ENCODE data around the gene JUND. TPM values are rescaled to one million over a fixed set of nuclear protein-coding genes. Genes with fewer than 3 reads are reported as not detected.

JUND gene
- total and polyA plus RNA-seq, 3 experiments from 2014 or later, result 174 to 327 (median 300) TPM

GRCh38 chr19:18282021-18282787 is 782 bp upstream of the JUND start:
- Histone ChIP-seq H3K36me3 (ENCODE audit: insufficient read depth, low read length) (peaks cover 14% of the 10 kb centered on the region), H3K4me3 (ENCODE audit: low read length) (peak overlapping the region; percentile 66), H3K27ac (ENCODE audit: low read depth, low read length) (peak overlapping the region; percentile 97), H3K9me3 (ENCODE audit: low read length) (no peaks in the 10 kb centered on the region), H3K27me3 (ENCODE audit: insufficient read depth, low read length, poor library complexity, severe bottlenecking) (no peaks in the 10 kb centered on the region), H3K4me1 (ENCODE audit: insufficient read depth, low read length) (peaks cover 41% of the 10 kb centered on the region)
- Mint-ChIP-seq H3K4me1 (peaks cover 45 to 61% (median 56%) of the 10 kb centered on the region in 3 donors), H3K27ac (peak overlapping the region; percentile 95 to 99 (median 97)), H3K9me3 (peaks cover 0 to 11% (median 7%) of the 10 kb centered on the region in 5 donors), H3K27me3 (peaks cover 0 to 37% of the 10 kb centered on the region in 2 donors), H3K4me3 (peak overlapping the region; percentile 79 to 98 (median 88)), H3K36me3 (peaks cover 7 to 31% (median 7%) of the 10 kb centered on the region in 3 donors)
- ChIA-PET CTCF (interaction anchor here (1.0 to 15.5 kb wide), 9 partner anchors 9 to 131 kb away, joined by 3 to 436 read pairs (median 64); partner anchors contain the start of genes LSM4 and PGPEP1), POLR2A (interaction anchor here (0.5 to 6.5 kb wide), 28 partner anchors 9 to 423 kb away, joined by 3 to 283 read pairs (median 6); partner anchors contain the start of genes KXD1, LSM4, MPV17L2 and PGPEP1)
- DNase-seq, result peak in 1 of 5 donors; percentile 46

GRCh38 chr19:18280247-18281081 is 958 bp downstream of the JUND start:
- Histone ChIP-seq H3K9me3 (ENCODE audit: low read length) (no peaks in the 10 kb centered on the region), H3K4me1 (ENCODE audit: insufficient read depth, low read length) (peaks cover 47% of the 10 kb centered on the region), H3K27ac (ENCODE audit: low read depth, low read length) (peak overlapping the region; percentile 100), H3K27me3 (ENCODE audit: insufficient read depth, low read length, poor library complexity, severe bottlenecking) (no peaks in the 10 kb centered on the region), H3K36me3 (ENCODE audit: insufficient read depth, low read length) (peaks cover 14% of the 10 kb centered on the region), H3K4me3 (ENCODE audit: low read length) (peak overlapping the region; percentile 98)
- H3K4me1 Mint-ChIP-seq, result peaks cover 39 to 56% (median 44%) of the 10 kb centered on the region in 3 donors
- H3K36me3 Mint-ChIP-seq, result peaks cover 7 to 39% (median 7%) of the 10 kb centered on the region in 3 donors
- ChIA-PET CTCF (interaction anchor here (0.9 to 15.5 kb wide), 22 partner anchors 8 to 226 kb away, joined by 3 to 436 read pairs (median 9); partner anchors contain the start of genes LSM4, MPV17L2, PGPEP1 and SSBP4), POLR2A (interaction anchor here (0.6 to 6.5 kb wide), 32 partner anchors 9 to 1384 kb away, joined by 3 to 283 read pairs (median 7); partner anchors contain the start of genes COPE, DDX49, ELL and KXD1)
- peaks cover 0 to 43% of the 10 kb centered on the region in 2 donors for H3K27me3 Mint-ChIP-seq
- DNase-seq, result peak; percentile 74 to 91 (median 88)
- H3K27ac Mint-ChIP-seq, result peak overlapping the region; percentile 93 to 99 (median 98)
- peak overlapping the region; percentile 89 to 98 (median 98) for H3K4me3 Mint-ChIP-seq
- peaks cover 0 to 11% (median 7%) of the 10 kb centered on the region in 5 donors for H3K9me3 Mint-ChIP-seq

GRCh38 chr19:18279516-18280246 is 1.7 kb downstream of the JUND start:
- peak overlapping the region; percentile 100 for H3K27ac ChIP-seq (ENCODE audit: low read depth, low read length)
- peaks cover 0 to 46% of the 10 kb centered on the region in 2 donors for H3K27me3 Mint-ChIP-seq
- H3K27ac Mint-ChIP-seq, result peak overlapping the region; percentile 90 to 99 (median 99)
- H3K4me3 ChIP-seq (ENCODE audit: low read length), result peak overlapping the region; percentile 98
- no peaks in the 10 kb centered on the region for H3K9me3 ChIP-seq (ENCODE audit: low read length)
- peak; percentile 81 to 95 (median 93) for DNase-seq
- H3K4me3 Mint-ChIP-seq, result peak overlapping the region; percentile 89 to 98 (median 98)
- H3K9me3 Mint-ChIP-seq, result peaks cover 0 to 11% (median 7%) of the 10 kb centered on the region in 5 donors
- no peaks in the 10 kb centered on the region for H3K27me3 ChIP-seq (ENCODE audit: insufficient read depth, low read length, poor library complexity, severe bottlenecking)
- ChIA-PET CTCF (interaction anchor here (0.6 to 15.5 kb wide), 41 partner anchors 10 to 309 kb away, joined by 3 to 436 read pairs (median 4); partner anchors contain the start of genes LSM4, MPV17L2, PGPEP1 and RAB3A), POLR2A (interaction anchor here (0.6 to 6.5 kb wide), 33 partner anchors 8 to 1454 kb away, joined by 3 to 283 read pairs (median 7); partner anchors contain the start of genes COPE, DDX49, LSM4 and MAST3)
- H3K4me1 ChIP-seq (ENCODE audit: insufficient read depth, low read length), result peaks cover 47% of the 10 kb centered on the region
- peaks cover 35 to 56% (median 38%) of the 10 kb centered on the region in 3 donors for H3K4me1 Mint-ChIP-seq
- H3K36me3 Mint-ChIP-seq, result peaks cover 7 to 42% (median 7%) of the 10 kb centered on the region in 3 donors
- peaks cover 14% of the 10 kb centered on the region for H3K36me3 ChIP-seq (ENCODE audit: insufficient read depth, low read length)

- peak overlapping the region; percentile 100 for H3K27ac ChIP-seq (ENCODE audit: low read depth, low read length)
- H3K9me3 ChIP-seq (ENCODE audit: low read length), result no peaks in the 10 kb centered on the region
- Mint-ChIP-seq H3K9me3 (peaks cover 0 to 11% (median 7%) of the 10 kb centered on the region in 5 donors), H3K36me3 (peaks cover 7 to 46% (median 7%) of the 10 kb centered on the region in 3 donors), H3K4me1 (peaks cover 37 to 56% (median 38%) of the 10 kb centered on the region in 3 donors), H3K27me3 (peaks cover 0 to 50% of the 10 kb centered on the region in 2 donors), H3K4me3 (peak overlapping the region; percentile 89 to 98 (median 98)), H3K27ac (peak overlapping the region; percentile 90 to 99 (median 99))
- DNase-seq, result no peak
- ChIA-PET POLR2A (interaction anchor here (0.6 to 6.5 kb wide), 21 partner anchors 12 to 1454 kb away, joined by 3 to 283 read pairs (median 11); partner anchors contain the start of genes LSM4, MAST3, MPV17L2 and RAB3A), CTCF (interaction anchor here (0.6 to 15.5 kb wide), 38 partner anchors 10 to 310 kb away, joined by 3 to 436 read pairs (median 6); partner anchors contain the start of genes LSM4, MPV17L2, PGPEP1 and RAB3A)
- peaks cover 14% of the 10 kb centered on the region for H3K36me3 ChIP-seq (ENCODE audit: insufficient read depth, low read length)
- no peaks in the 10 kb centered on the region for H3K27me3 ChIP-seq (ENCODE audit: insufficient read depth, low read length, poor library complexity, severe bottlenecking)
- peaks cover 50% of the 10 kb centered on the region for H3K4me1 ChIP-seq (ENCODE audit: insufficient read depth, low read length)
- peak overlapping the region; percentile 98 for H3K4me3 ChIP-seq (ENCODE audit: low read length)
Observed at GRCh38 chr19:18279266-18279515, 2.2 kb downstream of the JUND start.

GRCh38 chr19:18278521-18279265 is 2.7 kb downstream of the JUND start:
- peaks cover 0 to 11% (median 7%) of the 10 kb centered on the region in 5 donors for H3K9me3 Mint-ChIP-seq
- H3K36me3 Mint-ChIP-seq, result peaks cover 7 to 46% (median 7%) of the 10 kb centered on the region in 3 donors

GRCh38 chr19:18274781-18275356 is 6.6 kb downstream of the JUND start:
- H3K27me3 Mint-ChIP-seq, result peaks cover 0 to 48% of the 10 kb centered on the region in 2 donors
- Histone ChIP-seq H3K27me3 (ENCODE audit: insufficient read depth, low read length, poor library complexity, severe bottlenecking) (no peaks in the 10 kb centered on the region), H3K36me3 (ENCODE audit: insufficient read depth, low read length) (peaks cover 14% of the 10 kb centered on the region), H3K27ac (ENCODE audit: low read depth, low read length) (peak overlapping the region; percentile 2), H3K4me3 (ENCODE audit: low read length) (no peak overlapping the region), H3K9me3 (ENCODE audit: low read length) (no peaks in the 10 kb centered on the region), H3K4me1 (ENCODE audit: insufficient read depth, low read length) (peaks cover 40% of the 10 kb centered on the region)
- H3K4me1 Mint-ChIP-seq, result peaks cover 28 to 52% (median 36%) of the 10 kb centered on the region in 3 donors
- peaks cover 7 to 41% (median 7%) of the 10 kb centered on the region in 3 donors for H3K36me3 Mint-ChIP-seq
- ChIA-PET POLR2A (interaction anchor here (1.1 kb wide), 1 partner anchor 18 kb away, joined by 4 read pairs; no protein-coding TSS in a partner anchor), CTCF (interaction anchor here (1.2 to 15.5 kb wide), 3 partner anchors 16 to 58 kb away, joined by 4 to 436 read pairs (median 299); partner anchors contain the start of genes LSM4 and PGPEP1)
- peak overlapping the region in 7 of 8 donors; percentile 48 to 99 (median 73) for H3K27ac Mint-ChIP-seq
- H3K9me3 Mint-ChIP-seq, result peaks cover 0 to 6% (median 3%) of the 10 kb centered on the region in 5 donors
- peak overlapping the region in 5 of 7 donors; percentile 37 to 88 (median 55) for H3K4me3 Mint-ChIP-seq
- DNase-seq, result peak in 3 of 5 donors; percentile 48 to 71 (median 52)

More at GRCh38 chr19:18278521-18279265, 2.7 kb downstream of the JUND start:
- CTCF ChIA-PET, result interaction anchor here (0.6 to 15.5 kb wide), 38 partner anchors 9 to 310 kb away, joined by 3 to 436 read pairs (median 6); partner anchors contain the start of genes LSM4, MPV17L2, PGPEP1 and RAB3A
- peak; percentile 32 to 77 (median 51) for DNase-seq
- H3K27ac ChIP-seq (ENCODE audit: low read depth, low read length), result peak overlapping the region; percentile 100
- peak overlapping the region; percentile 98 for H3K4me3 ChIP-seq (ENCODE audit: low read length)
- peaks cover 14% of the 10 kb centered on the region for H3K36me3 ChIP-seq (ENCODE audit: insufficient read depth, low read length)
- Mint-ChIP-seq H3K27me3 (peaks cover 0 to 50% of the 10 kb centered on the region in 2 donors), H3K4me3 (peak overlapping the region; percentile 89 to 98 (median 98)), H3K4me1 (peaks cover 37 to 59% (median 38%) of the 10 kb centered on the region in 3 donors), H3K27ac (peak overlapping the region; percentile 90 to 99 (median 99))
- H3K27me3 ChIP-seq (ENCODE audit: insufficient read depth, low read length, poor library complexity, severe bottlenecking), result no peaks in the 10 kb centered on the region
- peaks cover 53% of the 10 kb centered on the region for H3K4me1 ChIP-seq (ENCODE audit: insufficient read depth, low read length)
- no peaks in the 10 kb centered on the region for H3K9me3 ChIP-seq (ENCODE audit: low read length)
- POLR2A ChIA-PET, result interaction anchor here (0.5 to 6.5 kb wide), 19 partner anchors 13 to 553 kb away, joined by 3 to 283 read pairs (median 5); partner anchors contain the start of genes LSM4, MAST3, MPV17L2 and RAB3A

Data from CD8-positive, alpha-beta memory T cell (primary cell).